ENCODE measurements around the gene ATPAF1.

ATPAF1 gene

GRCh38 chr1:46613661-46614603 lies 54.2 kb downstream of the ATPAF1 start:
- FAIRE-seq, result no peak

GRCh38 chr1:46612937-46613660 lies 55.1 kb downstream of the ATPAF1 start:
- no peak for FAIRE-seq

GRCh38 chr1:46611691-46612221 lies 56.4 kb downstream of the ATPAF1 start:
- FAIRE-seq, result no peak

GRCh38 chr1:46607345-46608130 lies 60.6 kb downstream of the ATPAF1 start:
- no peak for FAIRE-seq

GRCh38 chr1:46606255-46606965 lies 61.8 kb downstream of the ATPAF1 start:
- no peak for FAIRE-seq

- FAIRE-seq, result no peak
These were observed 62.9 kb downstream of the ATPAF1 start for GRCh38 chr1:46605232-46605631.

- FAIRE-seq, result no peak
These were observed 64.2 kb downstream of the ATPAF1 start, which contains the start of gene MKNK1 for GRCh38 chr1:46603858-46604549. Gene MKNK1, minus strand, starts transcription at chr1:46604268. Its CDS starts 20,941 bp downstream, at chr1:46583327.

GRCh38 chr1:46603481-46603857 lies 64.7 kb downstream of the ATPAF1 start:
- FAIRE-seq, result no peak

- FAIRE-seq, result no peak
These were observed 66.7 kb downstream of the ATPAF1 start for GRCh38 chr1:46601257-46602007.

- no peak for FAIRE-seq
These were observed 68.8 kb downstream of the ATPAF1 start for GRCh38 chr1:46599059-46599970.

GRCh38 chr1:46596846-46597245 lies 71.3 kb downstream of the ATPAF1 start:
- no peak for FAIRE-seq

GRCh38 chr1:46596036-46596435 lies 72.1 kb downstream of the ATPAF1 start:
- no peak for FAIRE-seq

GRCh38 chr1:46595127-46595526 lies 73.0 kb downstream of the ATPAF1 start:
- no peak for FAIRE-seq

- no peak for FAIRE-seq
These were observed 74.1 kb downstream of the ATPAF1 start for GRCh38 chr1:46594063-46594462.

- no peak for FAIRE-seq
These were observed 75.3 kb downstream of the ATPAF1 start for GRCh38 chr1:46592823-46593222.

GRCh38 chr1:46589529-46589928 lies 78.6 kb downstream of the ATPAF1 start:
- no peak for FAIRE-seq

GRCh38 chr1:46587069-46587468 lies 81.1 kb downstream of the ATPAF1 start:
- FAIRE-seq, result no peak

GRCh38 chr1:46585312-46585938 lies 82.7 kb downstream of the ATPAF1 start:
- no peak for FAIRE-seq

GRCh38 chr1:46583494-46583893 lies 84.7 kb downstream of the ATPAF1 start:
- FAIRE-seq, result no peak

Measured in islet of Langerhans (tissue), 1 donor.